Smooth muscle cell (in vitro differentiated cells): Measurements from ENCODE around the gene IRF9. TPM values are rescaled to one million over a fixed set of nuclear protein-coding genes. Genes with fewer than 3 reads are reported as not detected.

Experiments used
- DNase-seq: peaks from one replicate; lab custom pipeline; 2025; ENCODE audit not compliant: unreplicated experiment; lab: John Stamatoyannopoulos, UW
- H2AFZ ChIP-seq: fragments of 200-600 bp; sonication (generic); 2 replicates; pipeline ENCODE4 v1.6.0; 2016; ENCODE audit warnings: antibody characterized with exemption, low read depth, mild to moderate bottlenecking
- H3F3A ChIP-seq: fragments of 200-600 bp; sonication (generic); 2 replicates; pipeline ENCODE4 v1.6.0; 2017; ENCODE audit warnings: antibody characterized with exemption, low read depth
- H3K27ac ChIP-seq: fragments of 200-600 bp; sonication (generic); 2 replicates; pipeline ENCODE4 v1.5.1; 2016; ENCODE audit warnings: low read depth, mild to moderate bottlenecking
- H3K27me3 ChIP-seq: fragments of 200-600 bp; sonication (generic); 2 replicates; pipeline ENCODE4 v1.6.1; 2016; ENCODE audit warnings: low read depth, mild to moderate bottlenecking
- H3K36me3 ChIP-seq: fragments of 200-600 bp; sonication (generic); 2 replicates; pipeline ENCODE4 v1.5.1; 2016; ENCODE audit warnings: low read depth
- H3K4me1 ChIP-seq: fragments of 200-600 bp; sonication (generic); 2 replicates; pipeline ENCODE4 v1.5.1; 2016; ENCODE audit warnings: low read depth
- H3K4me2 ChIP-seq: fragments of 200-600 bp; sonication (generic); 2 replicates; pipeline ENCODE4 v1.6.0; 2016; ENCODE audit warnings: mild to moderate bottlenecking
- H3K4me3 ChIP-seq: fragments of 200-600 bp; sonication (generic); 2 replicates; pipeline ENCODE4 v1.5.1; 2016; ENCODE audit warnings: mild to moderate bottlenecking
- H3K79me2 ChIP-seq: fragments of 200-600 bp; sonication (generic); 2 replicates; pipeline ENCODE4 v1.6.0; 2016; ENCODE audit warnings: low read depth, mild to moderate bottlenecking
- H3K9ac ChIP-seq: fragments of 200-600 bp; sonication (generic); 2 replicates; pipeline ENCODE4 v1.6.0; 2016; ENCODE audit warnings: low read depth
- H3K9me3 ChIP-seq: fragments of 200-600 bp; sonication (generic); replicated peaks from 2 replicates; pipeline ENCODE4 v1.5.1; 2016; ENCODE audit warnings: low read depth
- H4K20me1 ChIP-seq: fragments of 200-600 bp; sonication (generic); 2 replicates; pipeline ENCODE4 v1.6.0; 2016; ENCODE audit warnings: low read depth
- WGBS: methylation state at CpG from one replicate; pipeline ENCODE4 v1.1.7; 2016; ENCODE audit warnings: low lambda C conversion rate; 5-methylcytosine and 5-hydroxymethylcytosine counted together
- polyA plus RNA-seq: library from polyadenylated mRNA; unstranded; fragments of >200 nt; fragmentation: Nextera tagmentation; extraction: Ambion mirVana; gene quantifications from 2 replicates; pipeline ENCODE4 v1.2.1, GENCODE V29; 2016
- total RNA-seq: library from RNA; depleted of rRNA; stranded (reverse); fragments of >200 nt; gene quantifications from 2 replicates; pipeline ENCODE4 v1.2.3, GENCODE V29; 2014
- TF ChIP-seq, protein P1 (sequence below): fragments of 200-600 bp; sonication (generic); IDR thresholded peaks from 2 replicates; pipeline ENCODE4 v1.5.1; 2017; ENCODE audit warnings: borderline replicate concordance, mild to moderate bottlenecking, antibody characterized with exemption; ENCODE audit not compliant: insufficient read depth, poor library complexity, severe bottlenecking

Gene IRF9
- total and polyA plus RNA-seq, 2 experiments from 2014 or later: 42.0 to 42.7 TPM

DNA sequence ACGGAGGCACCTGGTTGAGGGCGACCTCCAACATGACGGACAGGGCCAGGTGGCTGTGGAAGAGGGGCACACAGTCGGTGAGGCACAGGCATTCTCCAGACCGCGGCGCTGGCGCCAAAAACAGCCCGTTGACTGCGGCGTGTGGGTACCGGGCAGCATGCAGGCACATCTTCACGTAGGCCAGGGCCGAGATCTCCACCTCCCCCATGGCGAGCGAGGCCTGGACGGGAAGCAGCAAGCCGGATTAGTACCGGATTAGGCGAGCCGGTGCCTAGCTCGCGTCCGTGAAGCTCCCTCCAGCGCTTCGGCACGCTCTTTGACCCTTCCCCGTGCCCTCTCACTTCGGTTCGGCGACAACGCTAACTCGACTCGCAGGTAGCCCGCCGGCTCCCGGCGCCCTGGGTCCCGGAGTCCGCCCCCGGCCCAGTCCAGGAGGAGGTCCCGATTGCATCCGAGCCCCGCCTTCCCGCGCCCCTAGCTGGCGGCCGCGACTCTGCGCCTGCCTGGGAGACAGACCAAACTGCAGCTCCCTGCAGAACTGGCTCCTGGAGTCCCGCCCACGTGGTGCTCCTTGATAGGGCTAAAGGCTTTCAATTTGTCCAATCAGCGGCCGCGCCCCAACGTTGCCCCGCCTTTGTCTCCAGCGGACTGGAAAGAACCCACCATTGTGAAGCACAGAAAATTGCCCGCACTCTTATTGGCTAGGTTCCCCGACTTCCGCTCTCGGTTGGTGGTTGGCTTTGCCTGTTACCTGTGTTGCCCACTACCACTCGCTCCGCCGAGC lies 19.8 kb upstream of the IRF9 start, which contains the start of gene EMC9:
Gene EMC9 (minus strand): TSS at position 495 of the 784 bp plus-strand sequence. CDS start 287 bp downstream, at position 208.
- Histone ChIP-seq H4K20me1 (peaks cover 8% of the 10 kb centered on the region), H3F3A (peaks cover 16% of the 10 kb centered on the region), H3K27ac (peak within 1 kb of the TSS; percentile 50), H3K36me3 (no peaks in the 10 kb centered on the region), H3K9me3 (no peaks in the 10 kb centered on the region), H3K4me1 (peaks cover 21% of the 10 kb centered on the region), H3K9ac (peak within 1 kb of the TSS; percentile 46), H3K79me2 (peaks cover 27% of the 10 kb centered on the region), H2AFZ (peak within 1 kb of the TSS; percentile 25), H3K4me2 (peak within 1 kb of the TSS; percentile 92), H3K27me3 (no peaks in the 10 kb centered on the region), H3K4me3 (peak within 1 kb of the TSS; percentile 66)
- TF ChIP-seq, protein P1, sequence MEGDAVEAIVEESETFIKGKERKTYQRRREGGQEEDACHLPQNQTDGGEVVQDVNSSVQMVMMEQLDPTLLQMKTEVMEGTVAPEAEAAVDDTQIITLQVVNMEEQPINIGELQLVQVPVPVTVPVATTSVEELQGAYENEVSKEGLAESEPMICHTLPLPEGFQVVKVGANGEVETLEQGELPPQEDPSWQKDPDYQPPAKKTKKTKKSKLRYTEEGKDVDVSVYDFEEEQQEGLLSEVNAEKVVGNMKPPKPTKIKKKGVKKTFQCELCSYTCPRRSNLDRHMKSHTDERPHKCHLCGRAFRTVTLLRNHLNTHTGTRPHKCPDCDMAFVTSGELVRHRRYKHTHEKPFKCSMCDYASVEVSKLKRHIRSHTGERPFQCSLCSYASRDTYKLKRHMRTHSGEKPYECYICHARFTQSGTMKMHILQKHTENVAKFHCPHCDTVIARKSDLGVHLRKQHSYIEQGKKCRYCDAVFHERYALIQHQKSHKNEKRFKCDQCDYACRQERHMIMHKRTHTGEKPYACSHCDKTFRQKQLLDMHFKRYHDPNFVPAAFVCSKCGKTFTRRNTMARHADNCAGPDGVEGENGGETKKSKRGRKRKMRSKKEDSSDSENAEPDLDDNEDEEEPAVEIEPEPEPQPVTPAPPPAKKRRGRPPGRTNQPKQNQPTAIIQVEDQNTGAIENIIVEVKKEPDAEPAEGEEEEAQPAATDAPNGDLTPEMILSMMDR: peak; percentile 13
- under 1% methylated on average over 65 of the region's 65 CpGs for WGBS
- DNase-seq: peak; percentile 94

DNA sequence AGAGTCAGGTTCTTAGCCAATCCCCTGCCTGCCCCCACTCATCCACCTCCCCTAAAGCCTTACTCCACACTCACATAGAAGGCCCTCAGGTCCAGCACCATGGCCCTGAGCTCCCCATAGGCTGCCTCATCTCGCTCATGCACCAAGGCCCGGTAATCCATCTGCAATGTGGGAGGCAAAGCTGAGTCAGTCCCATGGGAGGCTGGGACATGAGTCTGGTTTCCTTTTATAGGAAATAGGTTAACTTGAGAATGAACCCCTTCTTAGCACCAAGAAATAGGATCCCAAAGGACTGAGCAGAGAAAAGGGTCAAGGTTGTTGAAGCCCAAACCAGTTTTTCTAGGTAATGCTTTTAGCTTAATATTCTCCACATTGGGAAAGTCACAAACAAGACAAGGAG lies 17.6 kb upstream of the IRF9 start:
- no peak overlapping the region for H3K4me2 ChIP-seq
- H3K27me3 ChIP-seq: no peaks in the 10 kb centered on the region
- H3K9me3 ChIP-seq: no peaks in the 10 kb centered on the region
- no peak overlapping the region for H2AFZ ChIP-seq
- no peak overlapping the region for H3K9ac ChIP-seq
- DNase-seq: no peak
- no peak overlapping the region for H3K4me3 ChIP-seq
- peaks cover 21% of the 10 kb centered on the region for H3K4me1 ChIP-seq
- peaks cover 16% of the 10 kb centered on the region for H4K20me1 ChIP-seq
- 43% methylated on average over 2 of the region's 2 CpGs for WGBS
- no peak overlapping the region for H3K27ac ChIP-seq
- peaks cover 16% of the 10 kb centered on the region for H3F3A ChIP-seq
- H3K79me2 ChIP-seq: peaks cover 39% of the 10 kb centered on the region
- H3K36me3 ChIP-seq: no peaks in the 10 kb centered on the region
- TF ChIP-seq, protein P1: no peak

DNA sequence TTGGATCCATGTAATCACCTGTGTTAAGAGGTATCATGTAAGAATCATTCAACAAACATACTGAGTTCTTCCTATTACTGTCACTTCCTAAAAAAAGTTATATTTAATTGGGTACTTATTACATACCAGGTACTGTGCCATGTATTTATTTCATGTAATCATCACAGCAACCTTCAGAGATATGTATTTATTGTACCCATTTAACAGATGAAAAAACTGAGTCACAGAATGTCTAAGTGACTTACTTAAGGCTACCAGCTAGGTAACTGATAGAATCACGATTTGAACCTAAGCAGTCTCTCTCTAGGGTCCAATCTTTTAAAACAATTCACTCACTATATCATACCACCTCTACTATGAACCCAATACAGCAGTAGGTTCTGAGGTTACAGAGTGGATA lies 16.6 kb upstream of the IRF9 start:
- Histone ChIP-seq H3K4me1 (peaks cover 23% of the 10 kb centered on the region), H2AFZ (no peak overlapping the region), H3K4me3 (no peak overlapping the region), H3K27ac (no peak overlapping the region), H3K36me3 (no peaks in the 10 kb centered on the region), H3K4me2 (no peak overlapping the region), H3K9ac (no peak overlapping the region), H3F3A (peaks cover 16% of the 10 kb centered on the region), H3K9me3 (no peaks in the 10 kb centered on the region), H3K79me2 (peaks cover 38% of the 10 kb centered on the region), H3K27me3 (no peaks in the 10 kb centered on the region), H4K20me1 (peaks cover 13% of the 10 kb centered on the region)
- TF ChIP-seq, protein P1: no peak
- 96% methylated on average over 1 of the region's 1 CpG for WGBS
- no peak for DNase-seq
